Coronary artery (tissue), 2 donors: Measurements from ENCODE around the gene GLDC.
"Not testable (repeated sequence)": the region's sequence is repeated elsewhere in the genome, so short reads cannot be mapped to it uniquely, and the experiment has no call there.

Experiments
- DNase-seq: peaks from one replicate; pipeline ENCODE4 v3.0.0-alpha.2; 2017; ENCODE audit warnings: low spot score
- H3K27ac ChIP-seq, 2 donors: fragments of 200-600 bp; sonication (generic); one replicate each; pipeline ENCODE4 v1.5.1; 2016 to 2019
- H3K4me3 ChIP-seq: fragments of 200-600 bp; sonication (generic); 2 replicates; pipeline ENCODE4 v1.5.1; 2016; ENCODE audit warnings: mild to moderate bottlenecking, moderate library complexity
- CTCF ChIP-seq: fragments of 200-600 bp; sonication (generic); IDR thresholded peaks from one replicate; pipeline ENCODE4 v1.5.1; 2019; ENCODE audit warnings: antibody characterized with exemption

The GLDC gene

GRCh38 chr9:6551136-6551535, 94.4 kb downstream of the GLDC start:
- Histone ChIP-seq H3K27ac (no peak overlapping the region), H3K4me3 (no peak overlapping the region)
- no peak for TF ChIP-seq CTCF
- no peak for DNase-seq

- no peak overlapping the region for H3K4me3 ChIP-seq
- no peak overlapping the region for H3K27ac ChIP-seq
- no peak for DNase-seq
- no peak for TF ChIP-seq CTCF
Observed at GRCh38 chr9:6549106-6549800, 96.3 kb downstream of the GLDC start.

- H3K4me3 ChIP-seq, result no peak overlapping the region
Observed at GRCh38 chr9:6545017-6545691, 100.4 kb downstream of the GLDC start.

GRCh38 chr9:6543204-6543603, 102.3 kb downstream of the GLDC start:
- TF ChIP-seq CTCF, result no peak
- H3K27ac ChIP-seq, result no peak overlapping the region
- DNase-seq, result no peak
- H3K4me3 ChIP-seq, result no peak overlapping the region

More at GRCh38 chr9:6545017-6545691, 100.4 kb downstream of the GLDC start:
- no peak for TF ChIP-seq CTCF
- no peak for DNase-seq
- H3K27ac ChIP-seq, result no peak overlapping the region

- not testable (repeated sequence) for H3K27ac ChIP-seq, H3K4me3 ChIP-seq, DNase-seq
Observed at GRCh38 chr9:6542617-6543016, 102.9 kb downstream of the GLDC start.

- no peak overlapping the region for H3K27ac ChIP-seq
- no peak overlapping the region for H3K4me3 ChIP-seq
- TF ChIP-seq CTCF, result no peak
- DNase-seq, result no peak
Observed at GRCh38 chr9:6538666-6539071, 106.9 kb downstream of the GLDC start.

GRCh38 chr9:6535594-6535993, 109.9 kb downstream of the GLDC start:
- Histone ChIP-seq H3K4me3 (no peak overlapping the region), H3K27ac (no peak overlapping the region)
- DNase-seq, result no peak
- TF ChIP-seq CTCF, result no peak
